ENCODE results near the gene GPR152. TPM values are rescaled to one million over a fixed set of nuclear protein-coding genes. Genes with fewer than 3 reads are reported as not detected.
A peak's percentile ranks its signal among the peaks of the same experiment; 100 is the strongest.

Gene GPR152
- total and polyA plus RNA-seq, 7 donors: not detected

DNA sequence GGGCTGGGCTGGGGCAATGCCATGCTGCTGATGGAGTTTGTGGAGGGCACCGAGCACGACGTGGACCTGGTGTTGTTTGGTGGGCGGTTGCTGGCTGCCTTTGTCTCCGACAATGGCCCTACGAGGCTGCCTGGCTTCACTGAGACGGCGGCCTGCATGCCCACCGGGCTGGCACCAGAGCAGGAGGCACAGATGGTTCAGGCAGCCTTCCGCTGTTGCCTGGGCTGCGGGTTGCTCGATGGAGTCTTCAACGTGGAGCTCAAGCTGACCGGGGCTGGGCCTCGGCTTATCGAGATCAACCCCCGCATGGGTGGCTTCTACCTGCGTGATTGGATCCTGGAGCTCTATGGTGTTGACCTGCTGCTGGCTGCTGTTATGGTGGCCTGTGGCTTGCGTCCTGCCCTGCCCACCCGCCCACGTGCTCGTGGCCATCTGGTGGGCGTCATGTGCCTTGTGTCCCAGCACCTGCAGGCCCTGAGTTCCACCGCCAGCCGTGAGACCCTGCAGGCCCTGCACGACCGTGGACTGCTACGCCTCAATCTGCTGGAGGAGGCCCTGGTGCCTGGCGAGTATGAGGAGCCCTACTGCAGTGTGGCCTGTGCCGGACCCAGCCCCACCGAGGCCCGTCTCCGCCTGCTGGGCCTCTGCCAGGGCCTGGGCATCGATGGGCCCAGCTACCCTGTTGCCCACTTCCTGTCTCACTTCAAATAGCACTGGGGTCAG lies 28.5 kb downstream of the GPR152 start:
- Histone ChIP-seq H3K4me1 (peaks cover 0 to 29% (median 28%) of the 10 kb centered on the region in 4 donors), H3K4me3 (no peak overlapping the region), H3K27me3 (no peaks in the 10 kb centered on the region), H3K9me3 (no peaks in the 10 kb centered on the region), H3K36me3 (no peaks in the 10 kb centered on the region), H3K27ac (no peak overlapping the region)
- no peak for DNase-seq
- intact Hi-C loops (cut with DNase I): no loop called here
- WGBS, 2 donors: 88 to 91% methylated on average over 34 of the region's 34 CpGs
- TF ChIP-seq EP300 (IDR thresholded peaks at IDR 0.05): no peak

DNA sequence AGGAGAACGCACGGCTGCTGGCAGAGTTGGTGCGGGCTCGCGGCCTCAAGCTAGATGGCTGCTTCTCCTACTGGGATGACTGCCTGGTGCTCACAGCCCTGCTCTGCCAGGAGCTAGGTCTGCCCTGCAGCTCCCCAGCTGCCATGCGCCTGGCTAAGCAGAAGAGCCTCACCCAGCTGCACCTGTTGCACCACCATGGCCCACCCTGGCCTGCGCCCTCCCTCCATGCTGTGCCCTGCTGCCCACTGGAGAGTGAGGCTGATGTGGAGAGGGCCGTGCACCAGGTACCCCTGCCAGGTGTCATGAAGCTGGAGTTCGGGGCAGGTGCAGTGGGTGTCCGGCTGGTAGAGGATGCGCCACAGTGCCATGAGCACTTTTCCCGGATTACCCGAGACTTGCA lies 29.1 kb downstream of the GPR152 start:
- intact Hi-C loops (cut with DNase I): no loop called here
- no peak for DNase-seq
- WGBS, 2 donors: 94 to 95% methylated on average over 13 of the region's 13 CpGs
- no peak for TF ChIP-seq POLR2AphosphoS5 (IDR thresholded peaks at IDR 0.05)
- TF ChIP-seq EP300 (IDR thresholded peaks at IDR 0.05): no peak
- TF ChIP-seq POLR2A (IDR thresholded peaks at IDR 0.05): no peak
- TF ChIP-seq, protein P1, sequence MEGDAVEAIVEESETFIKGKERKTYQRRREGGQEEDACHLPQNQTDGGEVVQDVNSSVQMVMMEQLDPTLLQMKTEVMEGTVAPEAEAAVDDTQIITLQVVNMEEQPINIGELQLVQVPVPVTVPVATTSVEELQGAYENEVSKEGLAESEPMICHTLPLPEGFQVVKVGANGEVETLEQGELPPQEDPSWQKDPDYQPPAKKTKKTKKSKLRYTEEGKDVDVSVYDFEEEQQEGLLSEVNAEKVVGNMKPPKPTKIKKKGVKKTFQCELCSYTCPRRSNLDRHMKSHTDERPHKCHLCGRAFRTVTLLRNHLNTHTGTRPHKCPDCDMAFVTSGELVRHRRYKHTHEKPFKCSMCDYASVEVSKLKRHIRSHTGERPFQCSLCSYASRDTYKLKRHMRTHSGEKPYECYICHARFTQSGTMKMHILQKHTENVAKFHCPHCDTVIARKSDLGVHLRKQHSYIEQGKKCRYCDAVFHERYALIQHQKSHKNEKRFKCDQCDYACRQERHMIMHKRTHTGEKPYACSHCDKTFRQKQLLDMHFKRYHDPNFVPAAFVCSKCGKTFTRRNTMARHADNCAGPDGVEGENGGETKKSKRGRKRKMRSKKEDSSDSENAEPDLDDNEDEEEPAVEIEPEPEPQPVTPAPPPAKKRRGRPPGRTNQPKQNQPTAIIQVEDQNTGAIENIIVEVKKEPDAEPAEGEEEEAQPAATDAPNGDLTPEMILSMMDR (IDR thresholded peaks at IDR 0.05): no peak
- Histone ChIP-seq H3K27ac (no peak overlapping the region), H3K4me3 (no peak overlapping the region), H3K4me1 (peaks cover 0 to 30% (median 24%) of the 10 kb centered on the region in 4 donors), H3K36me3 (no peaks in the 10 kb centered on the region), H3K27me3 (no peaks in the 10 kb centered on the region), H3K9me3 (no peaks in the 10 kb centered on the region)

DNA sequence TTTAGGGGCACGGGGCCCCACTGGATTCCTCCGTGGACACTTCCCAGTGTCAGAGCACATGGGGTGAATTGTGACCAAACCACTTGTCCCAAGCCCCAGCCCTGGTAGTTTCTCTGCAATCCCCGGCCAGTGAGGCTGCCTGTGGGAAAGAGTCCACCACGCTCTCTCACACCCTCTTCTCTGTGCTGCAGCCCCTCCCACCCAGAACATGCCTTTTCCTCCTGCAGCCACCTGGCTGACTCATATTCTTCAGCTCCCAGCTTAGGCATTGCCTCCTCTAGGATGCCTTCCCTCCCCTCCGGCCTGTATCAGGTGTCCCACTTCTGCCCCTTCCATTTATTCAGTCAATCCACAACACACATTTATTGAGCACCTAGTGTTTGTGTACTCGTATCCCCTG lies 29.6 kb downstream of the GPR152 start:
- Histone ChIP-seq H3K9me3 (no peaks in the 10 kb centered on the region), H3K36me3 (no peaks in the 10 kb centered on the region), H3K27ac (no peak overlapping the region), H3K4me3 (no peak overlapping the region), H3K27me3 (no peaks in the 10 kb centered on the region), H3K4me1 (peaks cover 0 to 30% (median 23%) of the 10 kb centered on the region in 4 donors)
- 54 to 64% methylated on average over 6 of the region's 6 CpGs for WGBS, 2 donors
- intact Hi-C loops (cut with DNase I): no loop called here
- no peak for DNase-seq
- TF ChIP-seq, protein P1 (IDR thresholded peaks at IDR 0.05): no peak
- TF ChIP-seq POLR2A (IDR thresholded peaks at IDR 0.05) (no peak), EP300 (IDR thresholded peaks at IDR 0.05) (no peak), POLR2AphosphoS5 (IDR thresholded peaks at IDR 0.05) (no peak)

DNA sequence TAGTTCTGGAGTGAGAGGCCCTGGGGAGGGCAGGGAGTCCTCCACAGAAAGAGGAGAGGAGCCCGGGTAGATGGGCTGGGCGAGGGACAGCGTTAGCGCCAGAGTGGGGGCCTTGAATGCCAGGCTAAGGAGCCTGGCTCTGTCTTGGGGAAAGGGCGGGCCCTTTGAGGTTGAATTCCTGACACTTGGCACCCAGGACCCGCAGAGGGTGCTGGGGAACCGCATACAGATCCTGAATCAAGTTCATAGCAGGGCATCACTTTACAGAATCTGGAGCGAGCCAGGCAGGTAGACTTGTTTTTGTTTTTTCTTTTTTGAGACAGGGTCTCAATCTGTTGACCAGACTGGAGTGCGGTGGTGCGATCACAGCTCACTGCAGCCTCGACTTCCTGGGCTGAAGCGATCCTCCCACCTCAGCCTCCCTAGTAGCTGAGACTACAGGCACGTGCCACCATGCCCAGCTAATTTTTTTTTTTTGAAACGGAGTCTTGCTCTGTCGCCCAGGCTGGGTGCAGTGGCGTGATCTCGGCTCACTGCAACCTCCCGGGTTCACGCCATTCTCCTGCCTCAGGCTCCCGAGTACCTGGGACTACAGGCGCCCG lies 31.0 kb downstream of the GPR152 start:
- DNase-seq: no peak

More for the DNA sequence above, 31.0 kb downstream of the GPR152 start:
- no peaks in the 10 kb centered on the region for H3K36me3 ChIP-seq
- TF ChIP-seq POLR2AphosphoS5 (IDR thresholded peaks at IDR 0.05) (no peak), POLR2A (IDR thresholded peaks at IDR 0.05) (no peak), EP300 (IDR thresholded peaks at IDR 0.05) (no peak)
- TF ChIP-seq, protein P1 (IDR thresholded peaks at IDR 0.05): no peak
- peaks cover 0 to 31% (median 20%) of the 10 kb centered on the region in 4 donors for H3K4me1 ChIP-seq
- WGBS, 2 donors: 55 to 77% methylated on average over 22 of the region's 22 CpGs
- no peaks in the 10 kb centered on the region for H3K9me3 ChIP-seq
- H3K27ac ChIP-seq: peak overlapping the region; percentile 88 to 99 (median 92)
- H3K4me3 ChIP-seq: peak overlapping the region; percentile 31 to 87 (median 71)
- intact Hi-C loops (cut with DNase I): loop anchor here (2.0 kb wide), 1 partner anchor 19 kb away; no protein-coding TSS in a partner anchor
- no peaks in the 10 kb centered on the region for H3K27me3 ChIP-seq

Data from sigmoid colon (tissue), 7 donors.